Stimulated activated CD4-positive, alpha-beta T cell treated with anti-CD3 and anti-CD28 coated beads, Interleukin-15, amount 100 ng/mL, for 1 hour (primary cell): ENCODE measurements around the gene TDRD10.

Experiments
- DNase-seq, 2 donors: peaks; one replicate each; pipeline ENCODE4 v3.0.0-alpha.2; 2020; ENCODE audit warnings: low read depth in 1 of 2, low spot score in 1 of 2

The TDRD10 gene

DNA sequence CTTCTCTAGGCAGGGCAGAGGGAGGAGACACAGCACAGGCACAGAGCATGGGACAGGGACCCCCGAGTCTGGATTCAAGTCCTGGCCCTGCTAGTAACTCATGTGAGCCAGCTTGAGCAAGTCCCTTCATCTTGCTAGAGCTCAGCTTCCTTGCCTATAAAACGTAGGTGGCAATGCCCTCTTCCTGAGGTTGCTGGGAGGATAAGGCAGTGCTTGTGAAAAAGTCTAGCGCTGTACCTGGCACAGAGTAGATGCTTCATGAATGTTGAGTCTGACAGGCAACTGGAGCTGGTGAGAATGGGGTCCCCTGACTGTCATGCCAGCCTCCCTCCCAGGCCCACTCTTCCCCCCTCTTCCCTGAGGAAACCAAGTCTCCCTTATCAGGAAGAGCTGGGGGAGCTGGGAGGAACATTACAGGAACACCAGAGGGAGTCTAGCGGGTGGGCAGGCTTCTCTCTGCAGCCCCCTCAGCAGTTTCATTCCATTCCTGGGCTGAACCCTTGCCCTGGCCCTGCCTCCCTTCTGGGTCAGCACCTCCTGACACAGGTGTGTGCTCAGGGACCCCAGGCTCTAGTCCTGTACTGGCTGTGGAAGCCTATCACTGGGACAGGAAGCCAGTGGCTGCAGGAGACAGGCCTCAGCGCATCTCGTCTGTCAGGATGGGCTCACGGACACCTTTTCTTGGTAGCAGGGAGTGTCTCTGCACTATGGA is 75.5 kb downstream of the TDRD10 start:
- DNase-seq = no peak

DNA sequence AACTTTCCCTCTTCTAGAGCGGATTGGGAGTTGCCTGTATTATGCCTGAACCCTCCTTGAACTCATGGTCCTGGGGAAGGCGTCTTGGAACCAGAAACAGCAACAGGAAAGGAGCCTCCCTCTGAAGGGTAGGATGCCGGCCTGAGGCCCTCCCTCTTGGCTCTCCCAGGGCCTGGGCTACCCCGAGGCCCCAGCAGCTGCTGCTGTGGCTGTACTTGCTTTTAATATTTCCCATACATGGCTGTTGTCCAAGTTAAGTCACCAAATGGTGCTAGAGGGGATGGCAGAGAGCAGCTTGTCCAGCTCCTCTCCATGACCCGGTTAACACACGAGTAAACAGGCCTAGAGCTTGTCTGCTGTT is 76.0 kb downstream of the TDRD10 start:
- DNase-seq = no peak

DNA sequence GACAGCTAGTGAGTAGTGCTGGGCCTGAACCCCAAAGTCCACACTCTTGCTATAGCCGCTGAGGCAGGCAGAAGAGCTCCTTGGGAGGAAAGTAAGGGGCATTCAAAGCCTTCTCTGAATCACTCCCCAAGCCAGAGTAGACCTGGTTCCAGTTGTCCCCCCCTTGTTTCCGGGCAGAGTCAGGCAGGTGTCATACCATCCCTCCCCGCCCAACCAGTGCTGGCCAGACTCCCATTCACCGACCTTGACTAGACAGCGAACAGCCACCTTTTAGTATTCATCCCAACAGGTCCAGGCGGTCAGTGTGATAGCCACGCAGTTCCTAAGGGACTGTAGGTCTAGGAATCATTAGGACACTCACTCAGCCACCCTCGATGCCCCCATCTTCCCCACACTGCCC is 77.4 kb downstream of the TDRD10 start:
- no peak for DNase-seq

DNA sequence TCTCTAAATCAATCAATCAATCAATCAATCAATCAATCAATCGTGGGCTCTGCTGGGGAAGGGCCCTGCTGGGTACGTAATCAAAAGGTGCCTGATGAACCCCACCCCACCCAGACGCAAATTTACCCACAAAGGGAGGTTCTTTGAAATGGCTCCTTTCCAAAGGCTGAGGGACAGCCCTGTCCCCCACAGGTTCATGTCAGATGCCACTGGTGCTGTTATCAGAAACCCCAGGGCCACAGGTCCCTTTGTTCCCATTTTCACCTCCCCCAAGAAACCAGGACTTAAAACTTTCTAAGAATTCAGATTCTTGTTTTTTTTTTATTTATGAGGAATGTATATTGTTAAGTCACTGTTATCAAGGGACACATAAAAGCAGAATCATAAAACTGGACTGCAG is 79.7 kb downstream of the TDRD10 start:
- no peak for DNase-seq

DNA sequence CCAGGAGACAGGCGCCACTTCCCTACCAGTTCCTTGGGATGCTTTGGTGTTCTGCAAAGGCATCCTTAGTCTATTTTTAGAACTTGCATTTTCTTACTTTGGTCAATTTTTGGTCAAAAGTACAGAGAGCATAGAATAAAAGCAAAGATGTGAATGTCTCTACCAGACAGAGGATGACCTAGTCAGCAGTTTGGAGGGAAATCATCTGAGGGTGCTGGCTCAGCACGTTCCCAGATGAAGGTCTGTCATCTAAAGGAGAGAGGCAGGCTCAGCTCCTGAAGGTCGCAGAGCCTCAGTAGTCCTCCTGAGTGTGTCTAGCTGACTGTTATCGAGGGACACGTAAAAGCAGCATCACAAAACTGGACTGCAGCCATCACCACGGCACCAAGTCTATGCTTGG is 80.9 kb downstream of the TDRD10 start:
- DNase-seq = no peak

DNA sequence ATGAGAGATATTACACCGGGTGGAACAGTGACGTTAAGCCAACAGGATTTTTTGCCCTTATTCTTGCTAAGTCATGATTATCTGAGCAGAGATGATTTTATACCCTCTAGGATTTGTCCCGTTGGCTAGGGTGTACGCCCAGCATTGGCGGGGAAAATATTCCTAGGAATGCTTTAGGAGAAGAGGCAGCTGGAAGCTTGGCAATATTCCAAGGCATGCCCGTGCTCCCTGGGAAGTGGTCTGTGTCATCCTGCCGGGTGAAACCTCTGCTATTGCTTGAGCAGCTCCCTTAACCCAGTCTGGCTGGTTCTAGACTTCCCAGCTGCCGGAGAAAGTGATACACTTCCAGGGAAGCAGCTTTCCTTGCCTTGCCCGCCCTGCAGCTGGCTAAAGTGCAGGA is 81.8 kb downstream of the TDRD10 start:
- DNase-seq = no peak

DNA sequence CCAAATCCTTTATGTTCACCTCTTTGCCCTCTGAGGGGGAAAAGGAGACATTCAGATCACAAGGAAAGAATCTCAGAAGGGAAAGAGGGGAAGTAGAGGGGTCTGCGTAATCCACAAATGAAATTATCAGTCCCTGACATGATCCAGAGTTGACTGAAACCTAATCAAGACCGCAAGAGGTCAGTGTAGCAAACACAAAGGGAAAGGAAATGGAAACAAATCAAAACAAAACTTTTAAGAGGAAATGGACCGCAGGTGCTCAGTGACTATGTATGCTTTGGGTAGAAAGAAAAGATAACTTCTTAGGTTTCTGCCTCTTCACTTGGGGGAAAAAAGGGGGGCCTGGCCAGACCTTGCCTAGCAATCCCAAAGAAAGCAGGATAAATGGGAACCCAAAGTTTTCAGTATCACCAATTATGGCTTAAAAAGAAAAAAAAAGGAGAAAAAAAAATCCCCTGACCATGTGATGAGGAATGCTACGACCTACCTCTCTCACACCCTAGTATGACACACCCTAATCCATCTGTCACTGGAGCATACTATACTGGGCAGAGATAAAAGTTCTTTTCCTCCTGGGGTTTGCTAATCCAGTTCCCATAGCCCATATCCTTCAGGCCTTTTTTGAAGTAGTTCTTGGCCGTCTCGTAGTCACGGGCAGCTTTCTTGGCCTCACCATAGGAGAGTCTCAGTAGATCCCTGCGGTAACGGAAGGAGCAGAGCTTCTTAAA is 82.4 kb downstream of the TDRD10 start:
- no peak for DNase-seq

DNA sequence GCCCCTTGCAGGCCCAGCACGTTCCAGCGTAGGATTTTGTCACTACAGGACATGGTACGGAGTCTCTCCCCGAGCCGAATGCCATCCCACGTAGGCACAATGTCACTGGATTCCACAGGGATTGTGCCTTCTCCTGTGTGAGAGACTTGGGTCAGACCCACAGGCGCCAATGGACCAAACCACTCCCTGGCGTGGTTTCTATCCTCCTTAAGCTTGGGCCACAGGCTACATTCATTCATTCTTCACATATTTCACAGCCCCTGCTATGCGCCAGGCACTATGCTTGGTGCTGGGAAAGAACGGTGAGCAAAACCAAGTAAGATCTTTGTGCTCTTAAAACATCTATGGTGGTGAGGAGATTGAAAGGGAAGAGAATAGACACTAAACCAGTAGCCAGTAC is 84.2 kb downstream of the TDRD10 start:
- no peak for DNase-seq

DNA sequence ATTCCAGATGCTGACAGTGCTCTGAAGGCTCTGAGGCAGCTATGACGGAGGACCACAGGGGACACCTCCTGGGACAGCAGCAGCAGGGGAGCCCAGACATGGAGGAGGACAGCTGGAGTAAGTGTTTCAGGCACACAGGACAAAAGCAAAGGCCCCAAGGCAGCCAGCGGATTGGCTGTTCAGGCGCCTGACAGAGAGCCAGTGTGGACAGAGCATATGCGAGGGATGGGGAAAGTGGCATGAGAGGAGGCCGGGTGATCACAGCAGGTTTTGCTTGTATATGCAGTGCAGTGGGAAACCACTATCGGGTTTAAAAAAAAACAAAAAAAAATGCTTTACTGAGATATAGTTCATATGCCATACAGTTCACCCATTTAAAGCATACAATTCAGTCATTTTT is 84.6 kb downstream of the TDRD10 start:
- no peak for DNase-seq

DNA sequence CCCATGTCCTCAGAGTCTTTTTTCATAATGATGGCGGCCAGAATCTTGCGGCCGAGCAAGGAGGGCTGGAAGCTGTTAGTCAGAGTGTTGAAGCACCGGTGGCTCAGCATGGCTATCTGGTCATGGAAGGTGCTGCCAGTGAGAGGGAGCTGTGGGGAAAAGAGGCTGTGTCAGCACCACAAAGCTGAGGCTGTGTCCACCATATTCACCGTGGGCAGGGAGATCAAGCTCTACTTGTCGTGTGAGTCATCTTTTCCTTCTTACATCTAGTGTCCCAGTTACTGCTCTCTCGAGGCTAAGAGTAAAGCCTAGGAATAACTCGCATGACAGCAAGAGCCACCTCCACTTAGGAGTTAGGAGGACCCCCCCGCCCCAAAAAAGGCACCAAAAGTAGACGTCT is 87.8 kb downstream of the TDRD10 start:
- no peak for DNase-seq

DNA sequence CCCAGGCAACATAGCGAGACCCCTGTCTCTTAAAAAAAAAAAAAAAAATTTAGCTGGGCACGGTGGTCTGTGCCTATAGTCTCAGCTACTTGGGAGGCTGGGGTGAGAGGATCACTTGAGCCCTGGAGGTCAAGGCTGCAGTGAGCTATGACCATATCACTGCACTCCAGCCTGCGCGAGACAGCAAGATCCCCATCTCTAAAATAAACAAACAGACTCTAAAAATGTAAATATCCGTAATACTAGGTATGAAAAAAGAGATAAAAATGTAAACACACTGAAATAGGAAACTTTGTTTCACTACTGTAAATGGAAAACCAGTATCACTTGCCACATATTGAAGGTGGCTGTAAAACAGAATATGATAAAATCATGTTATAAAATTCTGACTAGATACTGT is 88.7 kb downstream of the TDRD10 start:
- DNase-seq = no peak

DNA sequence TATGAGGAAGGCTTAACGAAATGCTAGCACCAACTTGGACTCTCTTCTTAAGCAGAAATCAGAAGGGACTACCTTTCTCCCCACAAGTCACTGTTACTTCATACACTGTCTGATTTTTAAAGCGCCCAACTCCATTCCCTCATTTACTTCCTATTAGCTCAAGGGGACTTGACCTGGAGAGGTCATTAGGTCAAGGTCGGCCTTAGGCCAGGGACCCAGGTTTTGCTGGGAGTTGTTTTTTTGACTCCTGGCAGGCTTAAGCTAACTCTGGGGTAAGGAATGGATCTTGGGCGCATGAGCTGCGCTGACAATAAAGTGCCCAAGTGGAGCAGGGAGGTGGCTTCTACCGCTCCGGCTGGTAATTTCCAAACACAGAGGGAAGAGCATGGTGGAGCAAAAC is 89.2 kb downstream of the TDRD10 start:
- no peak for DNase-seq

DNA sequence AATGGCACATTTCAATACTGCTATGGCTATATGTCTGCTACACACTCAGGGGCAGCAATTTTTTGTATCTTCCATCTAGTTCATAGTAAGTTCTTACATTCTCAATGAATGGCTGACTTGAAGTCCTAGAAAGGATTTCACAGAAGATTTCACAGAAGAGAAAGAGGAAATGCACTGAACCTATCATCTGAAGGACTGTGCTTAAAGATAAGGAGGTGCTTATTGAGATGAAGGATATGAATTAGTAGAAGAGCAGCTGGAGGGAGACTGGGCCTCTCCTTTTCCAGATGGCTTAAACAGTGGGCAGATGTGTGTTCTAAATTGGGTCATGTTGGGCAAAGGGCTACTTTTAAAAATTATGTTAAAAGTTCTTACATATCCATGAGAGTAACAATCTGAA is 91.4 kb downstream of the TDRD10 start:
- no peak for DNase-seq

DNA sequence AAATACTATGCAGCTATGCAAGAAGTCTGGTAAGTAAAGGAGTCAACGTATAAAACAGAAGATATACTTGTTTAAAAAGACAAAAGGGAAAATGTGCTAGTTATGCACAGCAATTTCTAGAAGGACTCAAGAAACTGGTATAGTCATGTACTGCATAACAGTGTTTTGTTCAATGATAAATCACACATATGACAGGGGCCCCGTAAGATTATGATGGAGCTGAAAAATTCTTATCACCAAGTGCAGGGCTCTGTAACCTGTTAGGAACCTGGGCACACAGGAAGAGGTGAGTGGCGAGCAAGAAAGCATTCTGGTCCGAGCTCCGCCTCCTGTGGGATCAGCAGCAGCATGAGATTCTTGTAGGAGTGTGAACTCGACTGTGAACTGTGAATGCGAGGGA is 92.8 kb downstream of the TDRD10 start:
- no peak for DNase-seq

DNA sequence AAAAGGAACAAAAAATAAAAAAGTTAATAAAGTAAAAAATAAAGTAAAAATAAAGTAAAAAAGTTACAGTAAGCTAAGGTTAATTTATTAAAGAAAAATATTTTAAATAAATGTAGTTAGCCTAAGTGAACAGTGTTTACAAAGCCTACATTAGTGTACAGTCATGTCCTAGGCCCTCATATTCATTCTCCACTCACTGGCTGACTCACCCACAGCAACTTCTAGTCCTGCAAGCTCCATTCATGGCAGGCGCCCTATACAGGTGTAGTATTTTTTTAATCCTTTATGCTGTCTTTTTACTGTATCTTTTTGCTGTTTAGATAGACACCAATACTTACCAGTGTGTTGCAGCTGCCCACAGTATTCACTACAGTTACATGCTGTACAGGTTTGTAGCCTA is 93.6 kb downstream of the TDRD10 start:
- DNase-seq = no peak
